ENCODE results near the gene SCAI.
"Not testable (repeated sequence)": the region's sequence is repeated elsewhere in the genome, so short reads cannot be mapped to it uniquely, and the experiment has no call there.

The SCAI gene

DNA sequence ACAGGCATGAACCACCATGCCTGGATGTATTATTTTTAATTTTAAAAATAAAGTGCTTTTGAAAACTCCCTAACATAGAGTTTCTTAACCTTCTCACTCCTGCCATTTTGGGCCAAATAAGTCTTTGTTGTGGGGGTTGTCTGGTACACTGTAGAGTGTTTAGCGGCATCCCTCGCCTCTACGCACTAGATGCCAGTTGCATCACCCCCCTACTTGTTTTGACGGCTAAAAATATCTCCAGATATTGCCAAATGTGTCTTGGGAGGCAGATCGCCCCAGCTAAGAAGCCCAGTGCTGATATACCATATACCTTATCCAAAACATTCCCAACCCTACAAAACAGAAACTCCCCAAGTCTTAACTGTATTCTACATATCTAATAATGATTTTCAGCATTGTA is 54.6 kb downstream of the SCAI start:
- no peak overlapping the region for H3K4ac ChIP-seq (ENCODE audit: low read depth, low read length)
- H3K4me3 ChIP-seq (ENCODE audit: low read depth, low read length) = no peak overlapping the region
- no peaks in the 10 kb centered on the region for H3K27me3 ChIP-seq (ENCODE audit: insufficient read depth, low read length)
- no peaks in the 10 kb centered on the region for H3K9me3 ChIP-seq (ENCODE audit: insufficient read depth, low read depth, low read length)
- no CpG with 5 or more reads among the region's 5 CpGs for WGBS (ENCODE audit: extremely low coverage, insufficient coverage, insufficient read length)
- no peak overlapping the region for H4K8ac ChIP-seq (ENCODE audit: low read depth, low read length)
- no peak overlapping the region for H2AFZ ChIP-seq (ENCODE audit: insufficient read depth, low read length, poor library complexity)
- H3K36me3 ChIP-seq (ENCODE audit: control insufficient read depth in 1 of 2, insufficient read depth in 2 of 2, low read length in 2 of 2) = no peaks in the 10 kb centered on the region
- H4K12ac ChIP-seq (ENCODE audit: low read depth, low read length) = no peak overlapping the region
- H3K4me1 ChIP-seq (ENCODE audit: control insufficient read depth in 1 of 2, insufficient read depth in 2 of 2, low read length in 2 of 2) = no peaks in the 10 kb centered on the region
- no peak overlapping the region for H3K18ac ChIP-seq (ENCODE audit: low read length)
- no peaks in the 10 kb centered on the region for H3K79me1 ChIP-seq (ENCODE audit: low read length)
- H4K91ac ChIP-seq (ENCODE audit: low read depth, low read length) = no peak overlapping the region
- DNase-seq = no peak
- no peak overlapping the region for H2BK5ac ChIP-seq (ENCODE audit: low read depth, low read length, poor library complexity)
- H3K4me2 ChIP-seq (ENCODE audit: low read length) = no peak overlapping the region
- H3K9ac ChIP-seq (ENCODE audit: low read length) = no peak overlapping the region
- no peak overlapping the region for H2BK120ac ChIP-seq (ENCODE audit: insufficient read depth, low read length, poor library complexity)
- H3K79me2 ChIP-seq (ENCODE audit: control insufficient read depth, insufficient read depth, low read length, poor library complexity) = no peaks in the 10 kb centered on the region
- H2BK12ac ChIP-seq (ENCODE audit: low read length) = no peak overlapping the region
- H3K27ac ChIP-seq (ENCODE audit: low read depth, low read length) = no peak overlapping the region
- no peak overlapping the region for H2AK5ac ChIP-seq (ENCODE audit: low read length)
- no peak overlapping the region for H3K14ac ChIP-seq (ENCODE audit: low read length)
- H3K23ac ChIP-seq (ENCODE audit: low read length) = no peak overlapping the region

GRCh38 chr9:125085703-125086477 is 57.4 kb downstream of the SCAI start:
- no CpG with 5 or more reads among the region's 6 CpGs for WGBS (ENCODE audit: extremely low coverage, insufficient coverage, insufficient read length)
- no peaks in the 10 kb centered on the region for H3K4me1 ChIP-seq (ENCODE audit: control insufficient read depth in 1 of 2, insufficient read depth in 2 of 2, low read length in 2 of 2)
- no peak overlapping the region for H2AK5ac ChIP-seq (ENCODE audit: low read length)
- H3K9me3 ChIP-seq (ENCODE audit: insufficient read depth, low read depth, low read length) = peaks cover 12% of the 10 kb centered on the region
- H3K4me2 ChIP-seq (ENCODE audit: low read length) = no peak overlapping the region
- no peaks in the 10 kb centered on the region for H3K79me2 ChIP-seq (ENCODE audit: control insufficient read depth, insufficient read depth, low read length, poor library complexity)
- H3K27ac ChIP-seq (ENCODE audit: low read depth, low read length) = no peak overlapping the region
- no peaks in the 10 kb centered on the region for H3K27me3 ChIP-seq (ENCODE audit: insufficient read depth, low read length)
- no peaks in the 10 kb centered on the region for H3K79me1 ChIP-seq (ENCODE audit: low read length)
- no peak overlapping the region for H2BK5ac ChIP-seq (ENCODE audit: low read depth, low read length, poor library complexity)
- no peak overlapping the region for H3K4me3 ChIP-seq (ENCODE audit: low read depth, low read length)
- no peak overlapping the region for H3K4ac ChIP-seq (ENCODE audit: low read depth, low read length)
- H2BK12ac ChIP-seq (ENCODE audit: low read length) = no peak overlapping the region
- H4K8ac ChIP-seq (ENCODE audit: low read depth, low read length) = no peak overlapping the region
- no peak for DNase-seq
- H3K14ac ChIP-seq (ENCODE audit: low read length) = no peak overlapping the region
- no peak overlapping the region for H3K9ac ChIP-seq (ENCODE audit: low read length)
- peaks cover 2 to 6% of the 10 kb centered on the region in 2 experiments for H3K36me3 ChIP-seq (ENCODE audit: control insufficient read depth in 1 of 2, insufficient read depth in 2 of 2, low read length in 2 of 2)
- H2AFZ ChIP-seq (ENCODE audit: insufficient read depth, low read length, poor library complexity) = no peak overlapping the region
- H3K18ac ChIP-seq (ENCODE audit: low read length) = no peak overlapping the region
- H3K23ac ChIP-seq (ENCODE audit: low read length) = no peak overlapping the region
- H4K12ac ChIP-seq (ENCODE audit: low read depth, low read length) = no peak overlapping the region
- no peak overlapping the region for H4K91ac ChIP-seq (ENCODE audit: low read depth, low read length)
- no peak overlapping the region for H2BK120ac ChIP-seq (ENCODE audit: insufficient read depth, low read length, poor library complexity)

- not testable (repeated sequence) for H3K79me2 ChIP-seq (ENCODE audit: control insufficient read depth, insufficient read depth, low read length, poor library complexity); H3K14ac ChIP-seq (ENCODE audit: low read length); H2BK120ac ChIP-seq (ENCODE audit: insufficient read depth, low read length, poor library complexity); H3K23ac ChIP-seq (ENCODE audit: low read length); H3K4me2 ChIP-seq (ENCODE audit: low read length); H2AK5ac ChIP-seq (ENCODE audit: low read length); H3K27ac ChIP-seq (ENCODE audit: low read depth, low read length); DNase-seq; H3K27me3 ChIP-seq (ENCODE audit: insufficient read depth, low read length); H3K36me3 ChIP-seq (ENCODE audit: control insufficient read depth in 1 of 2, insufficient read depth in 2 of 2, low read length in 2 of 2); H2BK12ac ChIP-seq (ENCODE audit: low read length); H2AFZ ChIP-seq (ENCODE audit: insufficient read depth, low read length, poor library complexity); H3K4ac ChIP-seq (ENCODE audit: low read depth, low read length); H3K79me1 ChIP-seq (ENCODE audit: low read length); H3K4me3 ChIP-seq (ENCODE audit: low read depth, low read length); H4K91ac ChIP-seq (ENCODE audit: low read depth, low read length); H3K18ac ChIP-seq (ENCODE audit: low read length); H4K8ac ChIP-seq (ENCODE audit: low read depth, low read length); H2BK5ac ChIP-seq (ENCODE audit: low read depth, low read length, poor library complexity); H3K4me1 ChIP-seq (ENCODE audit: control insufficient read depth in 1 of 2, insufficient read depth in 2 of 2, low read length in 2 of 2); H3K9ac ChIP-seq (ENCODE audit: low read length); H4K12ac ChIP-seq (ENCODE audit: low read depth, low read length)
- H3K9me3 ChIP-seq (ENCODE audit: insufficient read depth, low read depth, low read length) = peaks cover 12% of the 10 kb centered on the region
- no CpG with 5 or more reads among the region's 6 CpGs for WGBS (ENCODE audit: extremely low coverage, insufficient coverage, insufficient read length)
Measured at GRCh38 chr9:125082197-125082596, 61.1 kb downstream of the SCAI start.

DNA sequence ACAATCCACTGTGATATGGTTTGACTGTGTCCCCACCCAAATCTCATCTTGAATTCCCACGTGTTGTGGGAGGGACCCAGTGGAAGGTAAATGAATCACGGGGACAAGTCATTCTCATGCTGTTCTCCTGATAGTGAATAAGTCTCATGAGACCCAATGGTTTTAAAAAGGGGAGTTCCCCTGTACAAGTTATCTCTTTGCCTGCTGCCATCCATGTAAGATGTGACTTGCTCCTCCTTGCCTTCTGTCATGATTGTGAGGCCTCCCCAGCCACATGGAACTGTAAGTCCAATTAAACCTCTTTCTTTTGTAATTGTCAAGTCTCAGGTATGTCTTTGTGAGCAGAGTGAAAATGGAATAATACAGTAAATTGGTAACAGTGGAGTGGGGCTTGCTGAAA is 62.5 kb downstream of the SCAI start:
- H2BK5ac ChIP-seq (ENCODE audit: low read depth, low read length, poor library complexity); H3K14ac ChIP-seq (ENCODE audit: low read length); H4K12ac ChIP-seq (ENCODE audit: low read depth, low read length); H2BK12ac ChIP-seq (ENCODE audit: low read length); H2AK5ac ChIP-seq (ENCODE audit: low read length); H3K4me3 ChIP-seq (ENCODE audit: low read depth, low read length); H3K36me3 ChIP-seq (ENCODE audit: control insufficient read depth in 1 of 2, insufficient read depth in 2 of 2, low read length in 2 of 2); H3K4me2 ChIP-seq (ENCODE audit: low read length); H2AFZ ChIP-seq (ENCODE audit: insufficient read depth, low read length, poor library complexity); H4K91ac ChIP-seq (ENCODE audit: low read depth, low read length); H3K4ac ChIP-seq (ENCODE audit: low read depth, low read length); H3K9ac ChIP-seq (ENCODE audit: low read length); H3K27ac ChIP-seq (ENCODE audit: low read depth, low read length); DNase-seq; H4K8ac ChIP-seq (ENCODE audit: low read depth, low read length); H3K79me1 ChIP-seq (ENCODE audit: low read length); H3K18ac ChIP-seq (ENCODE audit: low read length); H3K79me2 ChIP-seq (ENCODE audit: control insufficient read depth, insufficient read depth, low read length, poor library complexity); H3K4me1 ChIP-seq (ENCODE audit: control insufficient read depth in 1 of 2, insufficient read depth in 2 of 2, low read length in 2 of 2); H3K27me3 ChIP-seq (ENCODE audit: insufficient read depth, low read length); H3K23ac ChIP-seq (ENCODE audit: low read length); H2BK120ac ChIP-seq (ENCODE audit: insufficient read depth, low read length, poor library complexity): not testable (repeated sequence)
- H3K9me3 ChIP-seq (ENCODE audit: insufficient read depth, low read depth, low read length) = peaks cover 12% of the 10 kb centered on the region
- no CpG with 5 or more reads among the region's 2 CpGs for WGBS (ENCODE audit: extremely low coverage, insufficient coverage, insufficient read length)

All from trophoblast cell (in vitro differentiated cells and primary cell).